HG03457 (cell line): Measurements from ENCODE around the gene C4orf50.

Experiments used
- ATAC-seq: cut with Tn5 transposase; IDR thresholded peaks from one replicate; pipeline ENCODE4 v1.9.1; 2021; ENCODE audit warnings: moderate number of reproducible peaks; ENCODE audit not compliant: unreplicated experiment

C4orf50 gene

GRCh38 chr4:5925419-5926200 lies 92.6 kb downstream of the C4orf50 start:
- ATAC-seq: no peak

GRCh38 chr4:5924461-5925125 lies 93.6 kb downstream of the C4orf50 start:
- ATAC-seq: no peak

DNA sequence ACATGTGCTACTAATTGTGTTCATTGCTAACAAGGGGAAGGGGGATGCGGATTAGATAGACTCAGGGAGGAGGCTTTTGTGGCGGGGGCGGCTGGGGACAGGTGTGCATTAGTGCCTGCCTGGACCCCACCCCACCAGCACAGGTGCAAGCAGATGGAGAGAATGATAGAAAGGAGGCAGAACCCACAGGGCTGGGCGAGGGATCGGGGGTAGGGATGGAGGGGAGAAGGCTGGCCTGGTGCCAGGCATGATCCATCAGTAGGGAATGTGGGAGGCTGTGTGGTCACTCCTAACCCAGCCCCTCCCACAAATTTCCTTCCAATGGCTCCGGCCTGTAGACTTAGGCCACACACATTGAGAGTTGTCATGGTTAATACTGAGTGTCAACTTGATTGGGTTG lies 94.9 kb downstream of the C4orf50 start:
- no peak for ATAC-seq

GRCh38 chr4:5922556-5922955 lies 95.7 kb downstream of the C4orf50 start:
- ATAC-seq: no peak

DNA sequence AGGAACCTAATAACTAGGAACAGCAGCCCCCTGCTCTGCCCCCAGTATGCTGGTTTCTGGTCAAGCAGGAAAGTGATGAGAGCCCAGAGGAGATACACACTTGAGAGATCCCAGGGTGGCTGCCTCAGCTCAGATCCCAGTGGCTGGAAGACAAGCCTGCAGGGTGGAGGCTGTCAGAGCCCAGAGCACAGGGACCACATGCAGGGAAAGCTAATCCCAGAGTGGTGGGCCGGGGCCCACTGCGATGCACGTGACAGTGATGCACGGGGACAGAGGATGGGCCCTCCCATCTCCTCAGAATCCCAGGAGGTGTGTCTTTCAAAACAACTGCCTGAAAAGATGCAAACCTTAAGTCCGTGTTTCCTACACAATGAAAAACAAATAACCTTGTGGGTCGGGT lies 96.2 kb downstream of the C4orf50 start:
- no peak for ATAC-seq

DNA sequence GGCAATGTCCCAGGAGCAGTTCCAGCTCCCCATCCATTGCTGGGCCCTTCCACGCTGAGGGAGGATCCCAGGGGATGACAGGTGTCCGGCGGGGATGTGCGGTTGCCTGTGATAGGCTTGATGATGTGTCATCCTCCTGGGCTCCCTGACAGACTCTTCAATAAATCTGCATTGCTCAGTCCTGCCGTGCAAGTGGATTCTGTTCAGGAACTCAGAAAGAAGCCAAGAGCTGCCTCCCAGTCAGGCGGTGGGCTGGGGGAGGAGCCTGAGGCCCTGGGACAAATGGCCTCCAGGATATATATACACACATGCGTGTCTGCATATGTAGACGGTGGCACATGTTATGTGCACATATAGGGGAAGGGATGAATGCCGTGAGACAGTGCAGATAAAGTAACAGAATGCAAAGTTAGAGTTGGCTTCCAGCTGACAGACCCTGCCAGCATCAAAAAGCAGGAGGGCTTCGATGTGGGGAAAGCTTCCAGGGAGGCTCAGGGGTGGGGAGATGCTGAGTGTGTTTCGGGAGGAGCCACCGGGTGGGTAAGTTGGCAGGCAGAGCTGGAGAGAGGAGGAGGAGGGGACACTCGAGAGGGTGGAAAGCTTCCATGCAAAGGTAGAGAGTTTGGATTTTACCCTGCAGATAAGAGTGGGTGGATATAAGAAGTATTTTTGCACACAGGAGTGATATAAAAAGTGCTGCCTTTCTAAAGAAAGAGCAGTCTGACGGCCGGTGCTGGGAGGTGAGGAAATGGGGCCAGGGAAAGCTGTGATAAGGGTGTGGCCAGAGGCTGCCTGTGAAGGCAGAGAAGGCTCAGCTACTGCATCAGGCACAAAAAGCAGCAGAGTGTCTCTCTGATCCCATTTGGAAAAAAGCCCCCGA lies 96.9 kb downstream of the C4orf50 start:
- no peak for ATAC-seq

- ATAC-seq: no peak
These were observed 98.7 kb downstream of the C4orf50 start for GRCh38 chr4:5919571-5919970.

GRCh38 chr4:5919044-5919443 lies 99.2 kb downstream of the C4orf50 start:
- ATAC-seq: no peak

GRCh38 chr4:5918331-5918985 lies 99.8 kb downstream of the C4orf50 start:
- ATAC-seq: no peak

DNA sequence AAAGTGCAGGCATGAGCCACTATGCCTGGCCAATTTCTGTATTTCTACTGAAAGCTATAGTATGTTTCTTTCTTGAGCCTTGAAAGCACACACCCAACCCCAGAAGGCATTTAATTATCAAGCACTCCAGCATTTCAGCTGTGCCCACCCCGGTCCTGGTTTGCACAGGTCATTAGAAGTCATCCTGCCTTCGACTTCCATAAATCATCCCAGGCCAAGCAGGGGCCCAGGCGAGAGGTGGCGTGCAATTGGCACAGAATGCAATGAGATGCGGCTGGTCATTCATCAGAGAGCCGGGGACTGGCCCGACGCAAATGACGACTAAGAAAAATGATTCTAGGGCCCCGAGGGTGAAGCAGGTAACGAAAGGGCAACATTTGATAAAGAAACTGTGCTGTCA lies 100.6 kb downstream of the C4orf50 start:
- no peak for ATAC-seq

- ATAC-seq: no peak
These were observed 102.0 kb downstream of the C4orf50 start for GRCh38 chr4:5916229-5916628.

DNA sequence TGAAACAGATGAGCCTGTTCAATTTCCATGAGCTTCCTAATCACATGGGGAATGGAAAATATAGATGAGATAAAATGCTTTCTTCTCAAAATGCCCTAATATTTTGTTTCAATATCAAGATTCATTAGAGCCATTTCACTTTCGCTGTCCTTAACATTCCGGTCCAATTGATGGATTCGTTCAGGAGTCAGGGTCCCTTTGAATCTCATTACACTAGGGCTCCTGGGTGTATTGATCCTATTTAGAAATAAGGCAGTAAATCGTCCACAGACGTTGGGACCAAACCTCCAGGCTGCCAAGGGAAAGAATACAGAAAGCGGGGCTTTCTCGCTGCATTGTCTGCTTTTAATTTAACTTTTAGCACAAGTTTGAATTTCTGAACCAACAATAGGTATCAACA lies 104.8 kb downstream of the C4orf50 start:
- ATAC-seq: no peak

DNA sequence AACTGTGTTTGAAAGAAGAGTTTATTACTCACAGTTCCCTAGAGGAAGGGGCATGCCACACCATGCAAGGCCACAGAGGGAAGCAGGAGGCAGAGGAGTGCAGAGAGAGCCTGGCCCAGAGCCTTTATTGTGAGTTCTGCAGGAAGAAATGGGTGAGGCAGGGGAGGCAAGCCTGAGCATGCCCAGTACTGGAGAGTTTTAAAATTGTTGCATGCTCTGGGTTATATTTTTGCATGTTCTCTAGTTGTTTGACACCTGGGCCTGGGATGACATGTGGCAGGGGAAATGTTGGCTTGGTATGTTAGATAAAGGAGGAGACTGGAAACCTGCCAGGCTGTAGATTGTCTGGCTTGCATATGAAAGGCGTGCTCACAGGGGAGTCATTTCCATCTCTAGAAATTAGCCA lies 105.6 kb downstream of the C4orf50 start:
- ATAC-seq: no peak

DNA sequence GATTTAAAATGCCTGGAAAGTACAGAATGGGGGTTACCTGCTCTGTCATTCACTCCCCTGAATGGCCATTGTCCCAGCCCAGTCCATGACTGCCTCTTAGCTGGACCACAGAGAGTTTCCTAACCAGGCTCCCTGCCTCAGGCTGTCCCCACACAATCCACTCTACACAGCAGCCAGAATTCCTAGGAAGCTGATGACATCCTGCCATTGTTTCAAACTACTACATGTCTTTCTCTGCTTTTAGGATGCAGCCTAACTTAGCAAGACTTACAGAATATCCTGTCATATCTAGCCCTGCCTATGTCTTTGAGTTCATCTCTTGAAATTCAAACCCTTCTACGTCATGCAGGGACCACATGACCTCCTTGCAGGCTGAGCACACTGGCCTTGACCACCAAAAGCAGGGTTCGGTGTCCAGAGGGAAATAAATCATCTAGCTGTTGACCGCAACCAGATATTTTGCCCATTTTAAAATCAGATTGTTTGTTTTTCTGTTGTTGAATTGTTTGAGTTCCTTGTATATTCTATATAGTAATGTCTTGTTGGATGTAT lies 109.3 kb downstream of the C4orf50 start:
- ATAC-seq: no peak

- ATAC-seq: no peak
These were observed 112.0 kb downstream of the C4orf50 start for GRCh38 chr4:5906191-5906590.

DNA sequence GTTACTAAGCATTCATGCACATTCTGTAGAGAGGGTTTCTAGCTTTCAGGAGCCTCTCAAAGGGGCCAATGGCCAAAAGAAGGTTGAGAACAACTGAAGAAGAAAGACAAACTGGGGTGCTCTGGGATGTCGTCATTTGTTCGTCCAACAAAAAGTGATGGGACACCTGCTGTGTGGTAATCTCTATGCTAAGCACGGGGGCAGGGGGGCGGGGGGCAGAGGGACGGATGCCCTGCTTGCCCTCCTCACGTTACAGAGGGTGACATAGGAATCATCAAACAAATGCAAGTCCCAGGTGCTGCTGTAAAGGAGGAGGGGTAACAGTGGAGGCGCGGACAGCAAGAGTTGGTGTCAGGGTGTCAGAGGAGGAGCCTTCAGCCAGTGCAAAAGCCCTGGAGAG lies 112.5 kb downstream of the C4orf50 start:
- ATAC-seq: no peak

DNA sequence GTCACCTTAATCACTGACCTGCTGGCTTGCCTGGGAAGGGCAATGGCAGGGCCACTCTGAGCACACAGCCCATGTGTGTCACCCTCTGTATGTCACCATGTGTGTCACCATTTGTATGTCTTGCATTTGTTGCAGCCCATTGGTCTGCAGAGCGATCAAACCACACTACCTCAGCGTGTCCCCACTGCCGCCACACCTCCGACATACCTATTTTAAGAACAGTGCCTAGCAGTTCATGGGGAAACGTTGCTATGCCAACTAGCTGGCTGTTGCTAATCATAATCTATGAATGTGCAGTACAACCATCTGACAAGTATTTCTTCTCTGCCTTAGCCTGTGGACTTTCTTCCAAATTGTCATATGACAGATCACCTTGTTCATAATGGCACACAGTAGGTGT lies 117.4 kb downstream of the C4orf50 start:
- no peak for ATAC-seq

DNA sequence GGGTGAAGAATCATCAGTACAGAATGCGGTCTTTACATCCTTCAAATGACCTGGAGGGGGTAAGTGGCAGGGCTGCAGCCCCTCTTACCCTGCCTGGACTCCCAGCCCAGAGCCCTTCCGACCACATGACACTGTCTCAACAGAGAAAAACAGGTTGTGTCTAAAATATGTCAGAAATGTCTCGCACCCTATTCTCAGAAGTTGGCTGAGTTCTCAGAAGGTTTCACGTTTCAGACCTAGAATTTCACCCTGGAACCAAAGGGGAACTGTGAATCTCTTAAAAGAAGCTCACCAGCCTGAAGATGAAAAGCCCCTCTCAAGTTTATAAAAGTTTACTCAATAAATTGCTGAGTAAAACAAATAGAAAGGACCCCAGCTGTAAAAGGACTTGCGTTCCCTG lies 118.3 kb downstream of the C4orf50 start:
- ATAC-seq: no peak

DNA sequence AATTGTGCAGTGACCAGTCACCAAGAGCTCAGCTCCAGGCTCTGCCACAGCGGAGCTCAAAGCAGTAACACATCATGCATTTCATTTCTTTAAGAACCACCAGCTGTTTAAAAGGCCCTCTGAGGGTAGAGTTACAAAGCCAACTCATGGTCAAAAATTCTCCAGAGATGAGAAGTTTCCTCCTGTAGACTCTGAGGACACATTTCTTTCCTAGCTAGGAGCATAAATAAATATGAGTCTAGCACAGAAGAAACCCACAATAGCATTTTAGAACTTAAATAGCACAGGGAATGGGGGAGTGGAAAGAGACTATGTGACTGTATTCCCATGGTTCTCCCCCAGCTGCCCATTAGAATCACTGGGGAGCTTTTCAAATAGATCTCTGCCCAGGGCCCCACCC lies 118.8 kb downstream of the C4orf50 start:
- no peak for ATAC-seq

GRCh38 chr4:5897674-5898073 lies 120.6 kb downstream of the C4orf50 start:
- ATAC-seq: no peak

DNA sequence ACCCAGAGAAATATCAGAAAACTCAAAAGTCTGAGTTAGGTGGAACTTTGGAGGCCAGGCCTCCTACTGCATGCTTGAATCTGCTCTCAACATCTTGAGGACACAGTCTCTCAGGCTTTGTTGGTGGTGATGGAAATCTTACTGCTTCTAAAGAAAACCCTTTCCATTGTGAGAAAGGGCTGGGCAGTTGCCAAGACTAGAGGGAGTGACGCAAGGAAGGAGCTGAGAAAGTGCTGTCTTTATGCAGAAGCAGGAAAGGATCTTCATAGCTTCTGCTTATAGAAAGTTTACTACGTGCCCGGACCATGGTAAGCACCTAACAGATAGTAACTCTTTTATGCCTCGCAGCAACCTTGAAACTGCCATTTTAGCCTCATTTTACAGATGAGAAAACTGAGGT lies 122.9 kb downstream of the C4orf50 start:
- no peak for ATAC-seq
